GM12878 (cell line): Measurements from ENCODE around the gene COPS3.

Experiments
- EP300 ChIP-seq, 2 experiments: fragments of 150-350 bp in 1 of 2; IDR thresholded peaks; 2 replicates each; pipeline ENCODE4 v1.6.1; 2011 to 2012; ENCODE audit warnings: low read depth in 2 of 2, low read length in 2 of 2, borderline replicate concordance in 1 of 2, improper control_type of control experiment in 1 of 2, inconsistent platforms in 1 of 2; ENCODE audit not compliant: control insufficient read depth in 1 of 2
- EZH2 ChIP-seq: IDR thresholded peaks from 2 replicates; pipeline ENCODE4 v1.6.1; 2012; ENCODE audit warnings: low read depth, mild to moderate bottlenecking, control low read depth, inconsistent platforms, low read length, borderline replicate concordance; ENCODE audit not compliant: control insufficient read depth
- JUNB ChIP-seq: IDR thresholded peaks from 2 replicates; pipeline ENCODE4 v1.6.1; 2016; ENCODE audit warnings: antibody characterized with exemption, mild to moderate bottlenecking
- MTA3 ChIP-seq: IDR thresholded peaks from 2 replicates; pipeline ENCODE4 v1.6.1; 2012; ENCODE audit warnings: low read length, inconsistent platforms, borderline replicate concordance
- NFYA ChIP-seq: IDR thresholded peaks from 2 replicates; pipeline ENCODE4 v1.6.1; 2011; ENCODE audit warnings: low read depth, mild to moderate bottlenecking, low read length, improper control_type of control experiment, borderline replicate concordance
- NR2C2 ChIP-seq: IDR thresholded peaks from 2 replicates; pipeline ENCODE4 v1.6.1; 2011; ENCODE audit warnings: borderline replicate concordance, low read depth; ENCODE audit not compliant: control insufficient read depth, insufficient read length
- POLR2A ChIP-seq: IDR thresholded peaks from 2 replicates; pipeline ENCODE4 v1.6.1; 2011; ENCODE audit warnings: low read depth, mild to moderate bottlenecking, low read length
- RCOR1 ChIP-seq: conservative IDR thresholded peaks from 2 replicates; pipeline ENCODE4 v1.6.1; 2012; ENCODE audit warnings: low read depth, low read length, improper control_type of control experiment
- YY1 ChIP-seq: IDR thresholded peaks from 2 replicates; pipeline ENCODE4 v1.6.1; 2011; ENCODE audit warnings: low read depth, mild to moderate bottlenecking, low read length
- TF ChIP-seq, protein P1 (sequence below), 3 experiments: IDR thresholded peaks in 2 of 3; conservative IDR thresholded peaks in 1 of 3; 2 replicates each; pipeline ENCODE4 v1.5.1; 2011; ENCODE audit warnings: low read depth in 3 of 3, low read length in 3 of 3, mild to moderate bottlenecking in 3 of 3, control low read depth in 2 of 3, moderate library complexity in 2 of 3, inconsistent platforms in 1 of 3, mixed read lengths in 1 of 3; ENCODE audit not compliant: control insufficient read depth in 2 of 3, insufficient read depth in 1 of 3; ENCODE audit errors: extremely low read depth in 1 of 3

DNA sequence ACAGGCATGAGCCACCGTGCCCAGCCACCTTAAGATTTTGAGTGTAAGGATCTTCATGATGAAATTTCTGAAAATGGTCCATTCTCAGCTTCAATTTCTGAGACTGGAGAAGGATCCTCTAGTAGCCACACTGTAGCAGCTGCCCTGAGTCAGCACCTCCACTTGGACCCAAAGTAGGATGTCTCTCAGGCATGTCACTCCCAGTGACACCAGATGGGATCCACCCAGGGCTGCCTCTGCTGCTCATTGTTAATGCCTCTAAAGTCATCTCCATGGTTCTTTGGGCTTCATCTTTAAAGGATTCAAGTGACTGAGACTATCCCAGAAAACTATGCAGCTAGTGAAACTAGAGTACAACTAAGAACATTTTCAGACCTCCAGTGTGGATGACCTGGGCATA lies 82.8 kb downstream of the COPS3 start:
- TF ChIP-seq POLR2A (no peak), EP300 (IDR thresholded peaks at IDR 0.05; ENCODE audit: borderline replicate concordance in 1 of 2, control insufficient read depth in 1 of 2, low read depth in 2 of 2, low read length in 2 of 2) (no peak), MTA3 (no peak), NFYA (no peak), YY1 (no peak), NR2C2 (no peak), RCOR1 (no peak), EZH2 (no peak), JUNB (no peak)
- TF ChIP-seq, protein P1, sequence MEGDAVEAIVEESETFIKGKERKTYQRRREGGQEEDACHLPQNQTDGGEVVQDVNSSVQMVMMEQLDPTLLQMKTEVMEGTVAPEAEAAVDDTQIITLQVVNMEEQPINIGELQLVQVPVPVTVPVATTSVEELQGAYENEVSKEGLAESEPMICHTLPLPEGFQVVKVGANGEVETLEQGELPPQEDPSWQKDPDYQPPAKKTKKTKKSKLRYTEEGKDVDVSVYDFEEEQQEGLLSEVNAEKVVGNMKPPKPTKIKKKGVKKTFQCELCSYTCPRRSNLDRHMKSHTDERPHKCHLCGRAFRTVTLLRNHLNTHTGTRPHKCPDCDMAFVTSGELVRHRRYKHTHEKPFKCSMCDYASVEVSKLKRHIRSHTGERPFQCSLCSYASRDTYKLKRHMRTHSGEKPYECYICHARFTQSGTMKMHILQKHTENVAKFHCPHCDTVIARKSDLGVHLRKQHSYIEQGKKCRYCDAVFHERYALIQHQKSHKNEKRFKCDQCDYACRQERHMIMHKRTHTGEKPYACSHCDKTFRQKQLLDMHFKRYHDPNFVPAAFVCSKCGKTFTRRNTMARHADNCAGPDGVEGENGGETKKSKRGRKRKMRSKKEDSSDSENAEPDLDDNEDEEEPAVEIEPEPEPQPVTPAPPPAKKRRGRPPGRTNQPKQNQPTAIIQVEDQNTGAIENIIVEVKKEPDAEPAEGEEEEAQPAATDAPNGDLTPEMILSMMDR (IDR thresholded peaks at IDR 0.05 in 2 of 3, conservative IDR thresholded peaks at IDR 0.05 in 1 of 3; ENCODE audit: control insufficient read depth in 2 of 3, extremely low read depth in 1 of 3, insufficient read depth in 1 of 3, low read depth in 3 of 3, low read length in 3 of 3) = no peak
